Measurements from ENCODE around the gene ZNF430.

DNA sequence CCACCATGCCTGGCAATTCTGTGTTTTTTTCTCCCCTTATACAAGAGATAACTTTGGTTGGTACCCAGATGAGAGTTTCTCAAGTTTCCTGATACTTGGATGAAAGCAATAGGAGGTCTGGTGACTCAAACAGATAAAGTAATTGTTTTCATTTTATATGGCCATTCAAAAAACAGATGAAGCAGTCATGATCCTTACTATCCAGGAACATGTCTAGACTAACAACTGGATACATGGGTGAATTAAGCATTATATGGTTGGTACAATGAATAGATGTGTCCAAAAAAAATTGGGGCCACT is 8.5 kb downstream of the ZNF430 start:
- TF ChIP-seq POLR2A (IDR thresholded peaks at IDR 0.05; ENCODE audit: control extremely low read depth in 1 of 2, low read depth in 2 of 2, low read length in 2 of 2) (no peak), SP1 (IDR thresholded peaks at IDR 0.05; ENCODE audit: low read depth, low read length) (no peak), SRF (IDR thresholded peaks at IDR 0.05; ENCODE audit: low read depth, low read length) (no peak)
